GM18868 (cell line): Measurements from ENCODE around the gene TPSG1.
"Not testable (repeated sequence)": the region's sequence is repeated elsewhere in the genome, so short reads cannot be mapped to it uniquely, and the experiment has no call there.

ENCODE experiments used
- ATAC-seq: cut with Tn5 transposase; IDR thresholded peaks from one replicate; pipeline ENCODE4 v1.9.1; 2021; ENCODE audit warnings: mild to moderate bottlenecking, moderate library complexity; ENCODE audit not compliant: unreplicated experiment

The TPSG1 gene

DNA sequence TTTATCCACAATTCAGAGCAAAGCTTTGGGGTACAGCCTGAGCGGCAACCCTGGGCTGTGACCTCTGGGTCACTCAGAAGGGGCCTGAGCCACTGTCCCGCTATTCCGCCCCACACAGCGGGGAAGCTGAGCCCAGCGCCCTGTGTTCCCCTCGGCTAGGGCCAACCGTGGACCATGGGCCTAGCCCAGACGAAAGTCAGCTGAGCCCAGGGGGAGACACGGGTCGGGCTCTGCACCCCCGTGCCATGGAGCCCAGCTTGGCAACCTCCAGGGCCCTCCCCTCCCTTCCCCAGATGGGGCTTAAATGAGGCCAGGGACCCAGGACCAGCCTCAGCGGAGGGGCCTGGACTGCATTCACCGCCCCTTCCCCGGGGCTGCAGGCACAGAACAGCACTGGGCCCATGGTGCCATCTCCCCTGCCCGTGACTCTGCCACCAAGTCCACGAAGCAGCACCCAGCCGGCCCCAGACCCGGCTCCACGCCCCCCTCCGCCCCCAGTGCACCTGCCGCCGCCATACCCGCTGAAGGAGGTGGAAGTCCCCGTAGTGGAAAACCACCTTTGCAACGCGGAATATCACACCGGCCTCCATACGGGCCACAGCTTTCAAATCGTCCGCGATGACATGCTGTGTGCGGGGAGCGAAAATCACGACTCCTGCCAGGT lies 32.6 kb upstream of the TPSG1 start:
- no peak for ATAC-seq

DNA sequence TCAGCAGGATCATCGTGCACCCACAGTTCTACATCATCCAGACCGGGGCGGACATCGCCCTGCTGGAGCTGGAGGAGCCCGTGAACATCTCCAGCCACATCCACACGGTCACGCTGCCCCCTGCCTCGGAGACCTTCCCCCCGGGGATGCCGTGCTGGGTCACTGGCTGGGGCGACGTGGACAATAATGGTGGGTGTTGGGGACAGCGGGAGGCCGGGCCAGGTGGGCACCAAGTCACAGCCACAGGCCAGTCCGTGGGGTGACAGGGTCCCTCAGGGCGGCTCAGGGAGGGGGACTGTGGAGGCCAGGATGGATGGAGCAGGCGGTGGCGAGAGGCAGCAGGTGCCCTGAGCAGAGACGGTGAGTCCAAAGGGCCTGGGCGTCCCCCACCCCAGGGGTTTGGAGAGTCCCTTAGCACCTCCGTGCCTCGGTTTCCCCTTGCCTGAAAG lies 31.8 kb upstream of the TPSG1 start:
- ATAC-seq = no peak

DNA sequence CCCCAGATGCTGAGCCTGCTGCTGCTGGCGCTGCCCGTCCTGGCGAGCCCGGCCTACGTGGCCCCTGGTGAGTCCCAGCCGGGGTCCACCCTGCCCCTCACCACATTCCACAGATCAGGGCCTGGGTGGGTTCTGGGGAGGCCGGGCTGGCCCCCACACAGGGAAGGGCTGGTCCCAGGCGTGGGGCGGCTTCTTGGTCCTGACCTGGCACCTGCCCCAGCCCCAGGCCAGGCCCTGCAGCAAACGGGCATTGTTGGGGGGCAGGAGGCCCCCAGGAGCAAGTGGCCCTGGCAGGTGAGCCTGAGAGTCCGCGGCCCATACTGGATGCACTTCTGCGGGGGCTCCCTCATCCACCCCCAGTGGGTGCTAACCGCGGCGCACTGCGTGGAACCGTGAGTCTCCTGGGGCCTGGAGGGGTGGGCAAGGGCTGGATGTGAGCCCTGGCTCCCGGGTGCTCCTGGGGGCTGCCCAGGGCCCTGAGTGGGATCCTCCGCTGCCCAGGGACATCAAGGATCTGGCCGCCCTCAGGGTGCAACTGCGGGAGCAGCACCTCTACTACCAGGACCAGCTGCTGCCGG lies 31.3 kb upstream of the TPSG1 start:
- ATAC-seq = not testable (repeated sequence)

DNA sequence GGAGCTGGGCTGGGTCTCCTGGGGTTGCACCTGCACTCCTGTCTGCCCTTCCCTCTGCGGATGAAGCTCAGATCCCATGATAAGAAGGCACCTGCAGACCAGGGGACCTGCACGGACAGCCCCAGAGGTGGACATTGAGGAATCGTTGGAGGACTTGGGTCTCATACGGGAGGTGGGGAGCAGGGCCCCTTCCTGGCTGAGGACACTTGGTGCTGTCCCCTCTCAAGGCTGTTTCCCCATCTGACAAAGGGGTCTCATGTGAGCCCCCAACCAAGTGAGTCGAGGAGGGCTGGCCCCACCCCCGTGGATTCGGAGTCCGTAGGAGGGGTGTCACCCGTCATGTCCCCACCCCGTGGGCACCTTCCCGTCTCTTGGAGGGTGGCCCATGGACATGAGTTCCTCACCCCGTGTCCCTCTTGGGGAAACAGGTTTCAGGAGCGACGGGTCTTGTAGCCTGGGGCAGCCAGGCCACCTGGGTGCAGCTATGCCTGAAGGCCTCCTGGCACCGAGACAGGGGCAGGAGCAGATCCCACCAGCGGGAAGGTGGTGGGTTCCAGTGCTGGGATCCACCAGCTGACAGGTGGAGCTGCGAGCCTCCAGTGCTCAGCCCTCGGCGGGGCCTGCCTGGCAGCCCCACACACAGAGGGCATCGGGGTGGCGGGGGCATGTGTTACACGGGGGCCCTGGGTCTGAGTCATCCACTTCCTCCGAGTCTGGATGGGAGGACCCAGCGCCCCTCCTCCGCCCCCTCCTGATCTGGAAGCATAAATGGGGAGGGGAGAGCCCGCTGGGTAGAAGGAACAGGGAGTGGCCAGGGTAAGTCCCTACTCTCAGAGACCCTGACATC lies 30.4 kb upstream of the TPSG1 start, which contains the start of gene TPSD1:
TSS of gene TPSD1 (plus strand) at position 794 of the 847 bp plus-strand sequence. CDS start 212 bp downstream, outside the sequence.
- not testable (repeated sequence) for ATAC-seq

DNA sequence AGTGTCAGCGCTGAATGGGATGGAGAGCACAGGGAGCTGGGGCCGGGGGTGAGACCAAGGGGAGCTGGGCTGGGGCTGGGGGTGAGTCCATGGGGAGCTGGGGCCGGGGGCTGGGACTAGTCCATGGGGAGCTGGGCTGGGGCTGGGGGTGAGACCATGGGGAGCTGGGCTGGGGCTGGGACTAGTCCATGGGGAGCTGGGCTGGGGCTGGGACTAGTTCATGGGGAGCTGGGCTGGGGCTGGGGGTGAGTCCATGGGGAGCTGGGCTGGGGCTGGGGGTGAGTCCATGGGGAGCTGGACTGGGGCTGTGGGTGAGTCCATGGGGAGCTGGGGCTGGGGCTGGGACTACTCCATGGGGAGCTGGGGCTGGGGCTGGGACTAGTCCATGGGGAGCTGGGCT lies 29.8 kb upstream of the TPSG1 start:
- not testable (repeated sequence) for ATAC-seq

DNA sequence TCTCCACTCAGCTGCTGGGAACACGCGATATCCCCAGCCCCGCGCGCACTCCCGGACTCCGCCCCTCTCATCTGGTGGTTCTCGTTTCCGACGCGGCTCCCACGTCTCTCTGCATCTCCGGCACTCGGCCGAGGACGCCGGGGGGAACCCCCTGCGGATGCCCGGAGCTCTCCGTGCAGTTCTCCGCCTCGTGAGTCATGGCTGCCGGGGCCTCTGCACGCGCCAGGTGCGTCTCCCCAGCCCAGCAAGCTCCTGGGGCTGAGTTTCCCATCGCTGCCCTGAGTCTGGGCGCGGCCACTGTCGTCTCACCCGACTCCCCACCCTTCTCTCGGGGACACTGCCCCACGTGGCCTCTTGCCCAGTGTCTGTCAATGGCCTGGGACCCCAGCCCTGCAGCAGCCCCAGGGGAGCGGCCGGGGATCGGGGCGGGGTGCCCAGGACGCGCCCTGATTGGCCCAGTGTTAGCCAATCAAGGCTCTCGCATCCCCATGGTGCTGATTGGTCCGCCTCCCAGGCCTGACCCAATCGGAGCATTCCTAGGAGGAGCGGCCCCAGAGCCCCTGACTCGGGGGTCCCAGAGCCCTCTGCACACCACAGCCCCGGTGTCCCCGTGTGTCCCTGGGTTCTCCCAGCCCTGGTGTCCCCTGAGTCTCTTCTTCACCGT lies 28.8 kb upstream of the TPSG1 start:
- not testable (repeated sequence) for ATAC-seq

DNA sequence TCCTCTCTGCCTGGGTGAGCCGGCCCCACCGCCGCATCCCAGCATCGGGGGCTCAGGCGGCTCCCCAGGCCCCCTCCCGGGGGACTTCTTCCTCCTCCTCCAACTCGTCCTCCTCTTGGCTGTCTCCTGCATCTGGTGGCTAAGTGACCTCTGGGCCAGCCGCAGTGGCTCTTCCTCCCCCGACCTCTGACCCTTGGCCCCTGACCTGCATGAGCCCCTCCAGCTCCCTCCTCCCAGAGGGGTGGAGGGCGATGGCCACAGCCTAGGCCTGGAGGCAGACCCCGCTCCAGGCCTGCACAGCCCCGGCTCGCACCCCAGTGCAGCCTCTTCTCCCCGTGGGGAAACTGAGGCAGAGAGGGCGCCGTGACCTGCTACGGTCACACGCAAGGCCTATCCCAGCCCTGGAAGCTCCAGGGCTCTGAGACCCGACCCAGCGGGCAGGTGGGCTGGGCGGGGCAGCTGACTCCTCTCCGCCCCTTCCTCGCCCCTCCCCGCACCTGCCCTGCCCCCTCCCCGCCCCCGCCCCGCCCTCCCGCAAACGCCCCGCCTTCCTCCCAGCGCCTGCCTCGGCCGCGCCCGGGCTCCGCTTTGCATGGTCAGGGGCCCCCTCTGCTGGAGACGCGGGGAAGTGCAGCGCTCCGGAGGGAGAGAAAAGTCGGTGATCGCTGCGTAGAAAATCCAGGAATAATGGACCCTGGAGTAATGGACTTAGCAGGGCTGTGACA lies 24.1 kb upstream of the TPSG1 start:
- not testable (repeated sequence) for ATAC-seq

DNA sequence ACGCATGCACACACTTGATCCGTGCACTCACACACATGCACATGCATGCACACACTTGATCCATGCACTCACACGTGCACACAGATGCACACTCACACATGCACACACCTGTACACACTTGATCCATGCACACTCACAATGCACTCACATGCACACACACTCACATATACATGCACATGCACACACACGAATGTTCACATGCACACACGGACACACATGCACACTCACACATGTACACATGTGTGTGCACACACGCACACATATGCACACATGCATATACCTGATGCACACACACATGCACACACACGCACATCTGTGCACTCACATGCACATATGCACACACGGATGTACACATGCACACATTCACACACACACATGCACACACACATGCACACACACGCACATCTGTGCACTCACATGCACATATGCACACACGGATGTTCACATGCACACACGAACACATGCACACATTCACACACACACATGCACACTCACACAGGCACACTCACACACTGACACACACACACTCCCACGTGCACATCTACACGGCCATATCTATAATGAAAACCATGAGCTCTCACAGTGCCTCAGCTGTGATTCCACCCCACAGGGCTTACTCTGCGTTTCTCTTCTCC lies 23.0 kb upstream of the TPSG1 start:
- not testable (repeated sequence) for ATAC-seq

DNA sequence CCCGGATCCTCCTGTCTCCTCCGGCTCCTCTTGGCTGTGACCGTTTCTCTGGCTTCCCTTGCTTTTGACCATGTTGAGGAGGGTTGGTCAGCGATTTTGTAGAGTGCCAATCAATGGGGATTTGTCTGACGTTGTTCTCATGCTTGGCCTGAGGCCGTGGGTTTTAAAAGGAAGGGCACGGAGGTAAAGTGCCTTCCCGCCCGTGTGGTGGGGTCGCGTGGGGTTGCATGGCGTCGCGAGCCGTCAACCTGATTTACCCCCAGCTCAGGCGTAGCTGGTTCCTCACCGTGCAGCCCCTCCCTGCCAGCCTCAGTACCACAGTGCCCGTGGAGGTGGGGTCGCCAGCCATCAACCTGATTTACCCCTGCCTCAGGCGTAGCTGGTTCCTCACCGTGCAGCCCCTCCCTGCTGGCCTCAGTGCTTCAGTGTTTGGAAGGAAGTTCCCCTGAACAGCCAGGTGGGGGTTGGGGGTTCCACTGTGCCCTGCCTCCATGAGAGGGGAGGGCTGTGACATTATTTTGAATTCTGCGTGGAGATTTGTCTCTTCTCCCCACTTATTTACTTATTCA lies 20.5 kb upstream of the TPSG1 start:
- ATAC-seq = no peak

DNA sequence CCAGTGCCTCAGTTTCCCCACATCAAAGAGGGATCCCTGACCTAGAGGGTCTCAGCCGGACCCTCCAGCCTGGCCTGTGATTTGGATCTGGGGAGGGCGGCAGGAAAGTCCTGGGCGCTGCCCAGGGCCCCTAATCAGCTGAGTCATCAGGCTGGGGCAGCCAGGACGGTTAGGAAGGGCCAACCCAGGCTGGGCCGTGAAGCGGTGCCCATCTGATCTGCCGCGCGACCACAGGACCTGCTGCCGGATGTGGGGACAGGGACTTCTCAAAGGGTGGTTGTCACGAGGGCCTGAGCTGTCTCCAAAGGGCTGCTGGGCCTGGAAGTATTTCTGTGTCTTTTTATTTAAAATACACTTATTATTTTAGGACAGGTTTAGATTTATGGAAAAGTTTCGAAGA lies 19.8 kb upstream of the TPSG1 start:
- no peak for ATAC-seq

DNA sequence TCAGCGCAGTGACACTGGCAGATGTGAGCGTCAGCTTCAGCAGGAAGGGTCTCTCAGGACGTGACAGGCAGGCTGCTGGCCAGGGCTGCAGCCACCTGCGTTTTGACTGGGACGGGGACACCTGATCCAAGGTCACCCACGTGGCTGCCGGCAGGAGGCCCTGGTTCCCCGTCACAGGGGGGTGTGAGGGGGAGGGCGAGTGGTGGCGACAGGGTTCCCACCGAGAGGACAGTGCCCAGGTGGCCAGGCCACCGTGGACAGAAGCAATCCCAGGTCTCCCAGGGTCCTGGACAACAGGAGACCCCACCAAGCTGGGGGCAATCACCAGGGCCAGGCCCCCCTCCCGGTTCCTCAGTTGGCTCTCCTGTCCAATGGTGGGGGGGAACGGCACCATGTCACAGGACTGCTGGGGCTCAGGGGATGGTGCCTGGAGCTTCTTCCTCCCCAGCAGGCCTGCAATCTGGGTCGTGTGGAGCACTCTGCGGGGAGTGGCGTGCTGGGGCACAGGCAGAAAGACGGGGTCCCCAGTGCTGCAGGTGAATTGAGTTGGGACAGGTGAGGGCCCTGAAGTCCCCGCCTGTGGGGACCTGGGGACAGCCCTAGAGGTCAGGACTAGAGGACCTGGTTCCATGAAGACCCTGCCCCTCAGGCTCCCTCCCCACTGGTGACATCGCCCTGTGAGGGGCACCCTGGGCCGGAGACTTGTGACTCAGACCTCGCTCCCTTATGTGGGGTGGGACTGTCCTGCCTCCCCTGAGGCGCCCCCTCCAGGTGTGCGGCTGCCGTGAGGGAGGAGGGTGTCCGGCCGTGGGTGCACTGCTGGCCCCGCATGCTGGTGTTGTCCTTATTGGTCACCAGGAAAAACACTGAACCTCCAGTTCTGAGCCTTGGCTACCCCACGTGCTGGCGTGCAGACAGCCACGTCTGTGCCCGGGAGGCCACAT lies 19.1 kb upstream of the TPSG1 start:
- ATAC-seq = not testable (repeated sequence)

DNA sequence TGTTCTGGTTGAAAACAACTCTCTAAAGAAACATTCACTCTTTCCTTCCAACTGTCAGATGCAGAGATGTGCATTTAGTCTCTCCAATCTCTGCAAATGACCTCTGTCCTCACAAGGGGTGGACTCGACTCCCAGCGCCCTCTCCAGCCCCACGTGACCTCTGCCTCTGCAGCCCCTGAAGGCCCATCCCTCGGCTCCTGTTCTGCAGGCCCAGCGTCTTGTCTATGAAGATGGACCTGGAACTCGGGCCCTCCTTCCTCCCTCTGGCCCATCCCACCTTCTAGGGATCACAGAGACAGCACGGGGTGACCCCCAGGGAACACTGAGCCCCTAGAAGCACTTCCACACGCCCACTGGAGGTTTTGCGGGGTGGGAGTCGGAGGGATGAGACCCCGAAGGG lies 18.3 kb upstream of the TPSG1 start:
- not testable (repeated sequence) for ATAC-seq

DNA sequence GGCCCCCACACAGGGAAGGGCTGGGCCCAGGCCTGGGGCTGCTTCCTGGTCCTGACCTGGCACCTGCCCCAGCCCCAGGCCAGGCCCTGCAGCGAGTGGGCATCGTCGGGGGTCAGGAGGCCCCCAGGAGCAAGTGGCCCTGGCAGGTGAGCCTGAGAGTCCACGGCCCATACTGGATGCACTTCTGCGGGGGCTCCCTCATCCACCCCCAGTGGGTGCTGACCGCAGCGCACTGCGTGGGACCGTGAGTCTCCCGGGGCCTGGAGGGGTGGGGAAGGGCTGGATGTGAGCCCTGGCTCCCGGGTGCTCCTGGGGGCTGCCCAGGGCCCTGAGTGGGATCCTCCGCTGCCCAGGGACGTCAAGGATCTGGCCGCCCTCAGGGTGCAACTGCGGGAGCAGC lies 16.0 kb upstream of the TPSG1 start:
- ATAC-seq = not testable (repeated sequence)

DNA sequence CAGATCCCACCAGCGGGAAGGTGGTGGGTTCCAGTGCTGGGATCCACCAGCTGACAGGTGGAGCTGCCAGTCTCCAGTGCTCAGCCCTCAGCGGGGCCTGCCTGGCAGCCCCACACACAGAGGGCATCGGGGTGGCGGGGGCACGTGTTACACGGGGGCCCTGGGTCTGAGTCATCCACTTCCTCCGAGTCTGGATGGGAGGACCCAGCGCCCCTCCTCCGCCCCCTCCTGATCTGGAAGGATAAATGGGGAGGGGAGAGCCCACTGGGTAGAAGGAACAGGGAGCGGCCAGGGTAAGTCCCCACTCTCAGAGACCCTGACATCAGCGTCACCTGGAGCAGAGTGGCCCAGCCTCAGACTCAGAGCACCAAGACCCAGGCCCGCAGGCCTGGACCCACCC lies 15.4 kb upstream of the TPSG1 start, which contains the start of gene TPSAB1:
TSS of gene TPSAB1 (plus strand) at position 270 of the 400 bp plus-strand sequence. CDS start 234 bp downstream, outside the sequence.
- not testable (repeated sequence) for ATAC-seq

DNA sequence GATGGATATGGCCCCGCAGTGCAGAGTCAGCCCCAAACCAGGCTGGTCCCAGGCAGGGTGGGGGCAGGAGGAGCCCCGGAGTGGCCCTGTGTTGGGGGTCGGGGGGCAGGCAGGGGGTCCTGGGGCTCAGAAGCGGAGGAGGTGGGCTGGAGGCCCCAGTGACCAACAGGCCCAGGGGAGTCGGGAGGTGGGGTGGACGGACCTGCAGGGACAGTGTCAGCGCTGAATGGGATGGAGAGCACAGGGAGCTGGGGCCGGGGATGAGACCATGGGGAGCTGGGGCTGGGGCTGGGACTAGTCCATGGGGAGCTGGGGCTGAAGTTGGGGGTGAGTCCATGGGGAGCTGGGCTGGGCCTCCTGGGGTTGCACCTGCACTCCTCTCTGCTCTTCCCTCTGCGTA lies 14.5 kb upstream of the TPSG1 start:
- ATAC-seq = not testable (repeated sequence)

DNA sequence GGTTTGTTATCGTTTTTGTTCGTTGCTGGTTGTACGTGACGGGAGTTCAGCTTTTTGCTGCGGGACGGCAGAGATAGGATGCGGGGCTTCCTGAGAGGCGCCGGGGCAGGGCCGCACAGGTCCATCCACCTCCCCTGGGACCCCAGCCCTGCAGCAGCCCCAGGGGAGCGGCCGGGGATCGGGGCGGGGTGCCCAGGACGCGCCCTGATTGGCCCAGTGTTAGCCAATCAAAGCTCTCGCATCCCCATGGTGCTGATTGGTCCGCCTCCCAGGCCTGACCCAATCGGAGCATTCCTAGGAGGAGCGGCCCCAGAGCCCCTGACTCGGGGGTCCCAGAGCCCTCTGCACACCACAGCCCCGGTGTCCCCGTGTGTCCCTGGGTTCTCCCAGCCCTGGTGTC lies 13.8 kb upstream of the TPSG1 start:
- not testable (repeated sequence) for ATAC-seq

DNA sequence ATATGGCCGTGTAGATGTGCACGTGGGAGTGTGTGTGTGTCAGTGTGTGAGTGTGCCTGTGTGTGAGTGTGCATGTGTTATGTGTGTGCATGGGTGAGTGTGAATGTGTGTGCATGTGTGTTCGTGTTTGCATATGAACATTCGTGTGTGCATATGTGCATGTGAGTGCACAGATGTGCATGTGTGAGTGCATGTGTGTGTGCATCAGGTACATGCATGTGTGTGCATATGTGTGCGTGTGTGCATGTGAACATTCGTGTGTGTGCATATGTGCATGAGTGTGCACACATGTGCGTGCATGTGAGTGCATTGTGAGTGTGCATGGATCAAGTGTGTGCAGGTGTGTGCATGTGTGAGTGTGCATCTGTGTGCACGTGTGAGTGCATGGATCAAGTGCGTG lies 12.9 kb upstream of the TPSG1 start:
- no peak for ATAC-seq

DNA sequence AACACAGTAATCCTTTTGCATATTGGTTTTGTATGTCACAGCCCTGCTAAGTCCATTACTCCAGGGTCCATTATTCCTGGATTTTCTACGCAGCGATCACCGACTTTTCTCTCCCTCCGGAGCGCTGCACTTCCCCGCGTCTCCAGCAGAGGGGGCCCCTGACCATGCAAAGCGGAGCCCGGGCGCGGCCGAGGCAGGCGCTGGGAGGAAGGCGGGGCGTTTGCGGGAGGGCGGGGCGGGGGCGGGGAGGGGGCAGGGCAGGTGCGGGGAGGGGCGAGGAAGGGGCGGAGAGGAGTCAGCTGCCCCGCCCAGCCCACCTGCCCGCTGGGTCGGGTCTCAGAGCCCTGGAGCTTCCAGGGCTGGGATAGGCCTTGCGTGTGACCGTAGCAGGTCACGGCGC lies 11.6 kb upstream of the TPSG1 start:
- not testable (repeated sequence) for ATAC-seq
